Measurements from ENCODE around the gene TMEM167B. TPM values are rescaled to one million over a fixed set of nuclear protein-coding genes. Genes with fewer than 3 reads are reported as not detected.

Gene TMEM167B
- total RNA-seq, 1 experiment from 2014 or later: 21.4 TPM

GRCh38 chr1:109041621-109042468 is 48.7 kb upstream of the TMEM167B start, which contains the start of gene WDR47:
WDR47 (minus strand) TSS chr1:109042102; CDS start chr1:109023512, 18,590 bp downstream.
- Histone ChIP-seq H3K4me3 (replicated peaks in 1 of 2; ENCODE audit: low read depth in 1 of 2, low read length in 2 of 2) (peak within 1 kb of the TSS; percentile 87 to 97), H3K9me2 (ENCODE audit: insufficient read depth) (no peaks in the 10 kb centered on the region), H4K20me1 (ENCODE audit: insufficient read depth) (no peaks in the 10 kb centered on the region), H3K27me3 (ENCODE audit: insufficient read depth, low read length) (no peaks in the 10 kb centered on the region), H3K9ac (ENCODE audit: low read length) (peak within 1 kb of the TSS; percentile 78), H3K36me3 (ENCODE audit: control insufficient read depth in 1 of 2, insufficient read depth in 2 of 2, low read length in 2 of 2) (no peaks in the 10 kb centered on the region), H3K27ac (ENCODE audit: low read depth, low read length) (peak within 1 kb of the TSS; percentile 64), H2AFZ (ENCODE audit: low read depth, low read length, poor library complexity, severe bottlenecking) (peak within 1 kb of the TSS; percentile 99), H3K9me3 (ENCODE audit: control insufficient read depth in 1 of 2, insufficient read depth in 1 of 2, low read depth in 1 of 2, low read length in 2 of 2) (no peaks in the 10 kb centered on the region), H3K4me2 (ENCODE audit: low read length) (peak within 1 kb of the TSS; percentile 99), H3K79me2 (ENCODE audit: insufficient read depth, low read length) (peaks cover 11% of the 10 kb centered on the region), H3K4me1 (ENCODE audit: control insufficient read depth in 1 of 2, insufficient read depth in 2 of 2, low read length in 2 of 2) (peaks cover 3 to 15% of the 10 kb centered on the region in 2 experiments; a peak in 3 of 4 replicates)
- intact Hi-C loops (cut with micrococcal nuclease): no loop called here
- ATAC-seq (peak; percentile 98), DNase-seq (ENCODE audit: low read depth, low spot score) (peak; percentile 90)
- ChIA-PET POLR2A (interaction anchor here (0.6 to 1.7 kb wide), 8 partner anchors 11 to 81 kb away, joined by 3 to 12 read pairs (median 4); partner anchors contain the start of gene TAF13), RAD21 (ENCODE audit: low non-redundant PET in 1 of 2, low total read pairs in 2 of 2, uncharacterized antibody in 2 of 2, unreplicated experiment in 2 of 2) (interaction anchor here in 1 of 2 experiments (0.6 to 1.0 kb wide), 2 partner anchors 34 to 504 kb away, joined by 3 read pairs; partner anchors contain the start of gene TAF13), CTCF (interaction anchor here (1.0 to 1.5 kb wide), 3 partner anchors 14 to 490 kb away, joined by 3 to 5 read pairs (median 4); no protein-coding TSS in a partner anchor)
- no peak; the same call in 1 of the 2 replicates for TF ChIP-seq SP1 (IDR thresholded peaks at IDR 0.05; ENCODE audit: low read depth)
- TF ChIP-seq ELF1 (IDR thresholded peaks at IDR 0.05; ENCODE audit: borderline replicate concordance, low read depth): no peak
- TF ChIP-seq CEBPB (IDR thresholded peaks at IDR 0.05; ENCODE audit: low read depth): no peak
- peak; percentile 34 for TF ChIP-seq ZBTB33 (IDR thresholded peaks at IDR 0.05; ENCODE audit: extremely low read depth, insufficient replicate concordance, low read length)
- TF ChIP-seq YY1 (IDR thresholded peaks at IDR 0.05; ENCODE audit: extremely low read depth, insufficient replicate concordance, low read depth, low read length): peak; percentile 63
- peak; percentile 60; the same call in 1 of the 2 replicates for TF ChIP-seq MAX (IDR thresholded peaks at IDR 0.05)
- TF ChIP-seq RAD21 (IDR thresholded peaks at IDR 0.05; ENCODE audit: low read depth): no peak
- TF ChIP-seq POLR2AphosphoS5 (IDR thresholded peaks at IDR 0.05; ENCODE audit: low read depth, low read length): peak; percentile 99
- TF ChIP-seq FOSL1 (IDR thresholded peaks at IDR 0.05; ENCODE audit: low read depth): no peak
- no peak for TF ChIP-seq ATF3 (IDR thresholded peaks at IDR 0.05)
- TF ChIP-seq POLR2A (IDR thresholded peaks at IDR 0.05; ENCODE audit: borderline replicate concordance, extremely low read depth, insufficient read depth, insufficient read length): peak; percentile 85
- no peak for TF ChIP-seq ZNF274 (IDR thresholded peaks at IDR 0.05; ENCODE audit: low read depth, low read length)
- TF ChIP-seq ZFX (IDR thresholded peaks at IDR 0.05): peak; percentile 50; the same call in 1 of the 2 replicates
- peak; percentile 88 for TF ChIP-seq SIN3A (IDR thresholded peaks at IDR 0.05; ENCODE audit: low read depth)
- TF ChIP-seq CBX3 (IDR thresholded peaks at IDR 0.05; ENCODE audit: low read depth): no peak
- no TSS peak for BruUV-seq (replicated peaks)
